Measurements from ENCODE around the gene EEF2KMT.
"Not testable (repeated sequence)": the region's sequence is repeated elsewhere in the genome, so short reads cannot be mapped to it uniquely, and the experiment has no call there.

Gene EEF2KMT

GRCh38 chr16:5046914-5047313 lies 50.7 kb downstream of the EEF2KMT start:
- H3K27me3 ChIP-seq (ENCODE audit: insufficient read depth, low read length, poor library complexity) = no peaks in the 10 kb centered on the region
- H3K9ac ChIP-seq (ENCODE audit: low read depth, low read length) = no peak overlapping the region
- DNase-seq = no peak
- no peak overlapping the region for H3K4me3 ChIP-seq (ENCODE audit: low read depth in 1 of 2, low read length in 2 of 2)
- no peaks in the 10 kb centered on the region for H3K9me3 ChIP-seq (ENCODE audit: insufficient read depth, low read length, severe bottlenecking)
- H3K36me3 ChIP-seq (ENCODE audit: insufficient read depth, low read length) = no peaks in the 10 kb centered on the region
- H4K20me1 ChIP-seq (ENCODE audit: insufficient read depth, low read length) = no peaks in the 10 kb centered on the region
- H3K27ac ChIP-seq (ENCODE audit: low read length) = no peak overlapping the region
- no peaks in the 10 kb centered on the region for H3K79me2 ChIP-seq (ENCODE audit: insufficient read depth, low read length)
- no peak for ATAC-seq (ENCODE audit: insufficient read depth, low read depth)
- TF ChIP-seq EZH2 (IDR thresholded peaks at IDR 0.05; ENCODE audit: borderline replicate concordance, low read depth, low read length, severe bottlenecking) (no peak), CTCF (IDR thresholded peaks at IDR 0.05; ENCODE audit: borderline replicate concordance, extremely low read depth, low read length, poor library complexity, severe bottlenecking) (no peak)
- no peak overlapping the region for H2AFZ ChIP-seq (ENCODE audit: low read depth, low read length)
- no peak overlapping the region for H3K4me2 ChIP-seq (ENCODE audit: insufficient read depth, low read length)
- no peaks in the 10 kb centered on the region for H3K4me1 ChIP-seq (ENCODE audit: insufficient read depth, low read length)

- Histone ChIP-seq H3K4me2 (ENCODE audit: insufficient read depth, low read length) (no peak overlapping the region), H3K4me3 (ENCODE audit: low read depth in 1 of 2, low read length in 2 of 2) (no peak overlapping the region), H3K9ac (ENCODE audit: low read depth, low read length) (no peak overlapping the region), H3K27me3 (ENCODE audit: insufficient read depth, low read length, poor library complexity) (no peaks in the 10 kb centered on the region), H3K4me1 (ENCODE audit: insufficient read depth, low read length) (no peaks in the 10 kb centered on the region), H2AFZ (ENCODE audit: low read depth, low read length) (no peak overlapping the region), H3K9me3 (ENCODE audit: insufficient read depth, low read length, severe bottlenecking) (no peaks in the 10 kb centered on the region), H3K36me3 (ENCODE audit: insufficient read depth, low read length) (no peaks in the 10 kb centered on the region), H4K20me1 (ENCODE audit: insufficient read depth, low read length) (no peaks in the 10 kb centered on the region; the same call in 1 of the 2 replicates), H3K27ac (ENCODE audit: low read length) (no peak overlapping the region), H3K79me2 (ENCODE audit: insufficient read depth, low read length) (no peaks in the 10 kb centered on the region)
- TF ChIP-seq EZH2 (IDR thresholded peaks at IDR 0.05; ENCODE audit: borderline replicate concordance, low read depth, low read length, severe bottlenecking) = no peak
- DNase-seq = no peak
- ATAC-seq (ENCODE audit: insufficient read depth, low read depth) = no peak
These were observed 52.0 kb downstream of the EEF2KMT start for GRCh38 chr16:5045499-5046115.

GRCh38 chr16:5044581-5044980 lies 53.0 kb downstream of the EEF2KMT start:
- H2AFZ ChIP-seq (ENCODE audit: low read depth, low read length); H3K36me3 ChIP-seq (ENCODE audit: insufficient read depth, low read length); ATAC-seq (ENCODE audit: insufficient read depth, low read depth); H3K27me3 ChIP-seq (ENCODE audit: insufficient read depth, low read length, poor library complexity); DNase-seq; H3K4me3 ChIP-seq (ENCODE audit: low read depth in 1 of 2, low read length in 2 of 2); H4K20me1 ChIP-seq (ENCODE audit: insufficient read depth, low read length); H3K4me1 ChIP-seq (ENCODE audit: insufficient read depth, low read length); H3K9me3 ChIP-seq (ENCODE audit: insufficient read depth, low read length, severe bottlenecking); H3K4me2 ChIP-seq (ENCODE audit: insufficient read depth, low read length); H3K27ac ChIP-seq (ENCODE audit: low read length); H3K79me2 ChIP-seq (ENCODE audit: insufficient read depth, low read length); H3K9ac ChIP-seq (ENCODE audit: low read depth, low read length): not testable (repeated sequence)

- Histone ChIP-seq H3K36me3 (ENCODE audit: insufficient read depth, low read length) (no peaks in the 10 kb centered on the region), H3K27me3 (ENCODE audit: insufficient read depth, low read length, poor library complexity) (no peaks in the 10 kb centered on the region), H4K20me1 (ENCODE audit: insufficient read depth, low read length) (no peaks in the 10 kb centered on the region; the same call in 1 of the 2 replicates), H3K27ac (ENCODE audit: low read length) (no peak overlapping the region), H3K79me2 (ENCODE audit: insufficient read depth, low read length) (no peaks in the 10 kb centered on the region), H3K9ac (ENCODE audit: low read depth, low read length) (no peak overlapping the region), H3K9me3 (ENCODE audit: insufficient read depth, low read length, severe bottlenecking) (no peaks in the 10 kb centered on the region), H3K4me1 (ENCODE audit: insufficient read depth, low read length) (no peaks in the 10 kb centered on the region), H3K4me2 (ENCODE audit: insufficient read depth, low read length) (no peak overlapping the region), H3K4me3 (ENCODE audit: low read depth in 1 of 2, low read length in 2 of 2) (no peak overlapping the region), H2AFZ (ENCODE audit: low read depth, low read length) (no peak overlapping the region)
- TF ChIP-seq CTCF (IDR thresholded peaks at IDR 0.05; ENCODE audit: borderline replicate concordance, extremely low read depth, low read length, poor library complexity, severe bottlenecking) = no peak
- TF ChIP-seq EZH2 (IDR thresholded peaks at IDR 0.05; ENCODE audit: borderline replicate concordance, low read depth, low read length, severe bottlenecking) = no peak
- no peak for ATAC-seq (ENCODE audit: insufficient read depth, low read depth)
- DNase-seq = no peak
These were observed 53.5 kb downstream of the EEF2KMT start for GRCh38 chr16:5044011-5044540.
